Aortic smooth muscle cell (primary cell): ENCODE data around the gene POLG2. TPM values are rescaled to one million over a fixed set of nuclear protein-coding genes. Genes with fewer than 3 reads are reported as not detected.

Experiments
- total RNA-seq: library from RNA; depleted of rRNA; stranded (reverse); fragments of >200 nt; gene quantifications from 2 replicates; pipeline ENCODE4 v1.2.3, GENCODE V29; 2014

POLG2 gene
- total RNA-seq: 10.4 TPM in 2 replicates

DNA sequence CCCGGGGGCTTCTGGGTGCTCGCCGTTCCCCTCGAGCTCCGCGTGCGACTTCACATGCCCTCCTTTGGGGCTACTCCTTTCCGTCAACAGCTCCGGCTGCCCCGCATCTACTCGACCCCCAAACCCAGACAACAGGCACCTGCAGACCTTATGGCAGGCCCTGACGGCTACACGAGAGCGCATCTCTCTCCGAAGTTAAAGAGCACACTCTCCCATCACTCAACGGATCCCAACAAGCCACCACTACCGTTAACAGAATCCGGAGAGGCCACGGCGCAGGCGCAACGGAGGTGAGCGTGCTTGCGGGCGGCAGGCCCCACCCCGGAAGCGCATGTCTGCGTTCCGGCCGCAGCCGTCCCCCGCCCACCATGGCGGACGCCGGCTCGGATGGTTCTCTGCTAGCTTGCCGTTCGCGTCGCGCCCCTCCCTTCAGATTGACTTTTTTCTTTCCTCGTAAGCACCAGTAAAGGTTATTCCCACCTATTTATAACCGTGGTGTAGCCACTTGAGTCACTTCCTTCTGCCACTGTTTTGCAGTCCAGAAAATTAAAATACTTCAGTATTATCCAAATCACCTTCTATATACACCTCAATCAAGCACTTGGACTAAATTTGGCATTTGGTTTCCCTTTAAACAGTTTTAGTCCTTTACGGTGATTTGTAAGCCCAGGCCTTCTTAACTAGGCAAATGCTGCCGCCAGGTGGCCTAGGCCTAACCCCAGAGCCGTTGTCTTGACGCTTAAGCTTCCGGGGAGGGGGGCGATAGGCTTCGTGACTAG, at the start of gene POLG2:
TSS of gene POLG2 (minus strand) at position 269 of the 779 bp plus-strand sequence. CDS start at position 183, 86 bp downstream.

DNA sequence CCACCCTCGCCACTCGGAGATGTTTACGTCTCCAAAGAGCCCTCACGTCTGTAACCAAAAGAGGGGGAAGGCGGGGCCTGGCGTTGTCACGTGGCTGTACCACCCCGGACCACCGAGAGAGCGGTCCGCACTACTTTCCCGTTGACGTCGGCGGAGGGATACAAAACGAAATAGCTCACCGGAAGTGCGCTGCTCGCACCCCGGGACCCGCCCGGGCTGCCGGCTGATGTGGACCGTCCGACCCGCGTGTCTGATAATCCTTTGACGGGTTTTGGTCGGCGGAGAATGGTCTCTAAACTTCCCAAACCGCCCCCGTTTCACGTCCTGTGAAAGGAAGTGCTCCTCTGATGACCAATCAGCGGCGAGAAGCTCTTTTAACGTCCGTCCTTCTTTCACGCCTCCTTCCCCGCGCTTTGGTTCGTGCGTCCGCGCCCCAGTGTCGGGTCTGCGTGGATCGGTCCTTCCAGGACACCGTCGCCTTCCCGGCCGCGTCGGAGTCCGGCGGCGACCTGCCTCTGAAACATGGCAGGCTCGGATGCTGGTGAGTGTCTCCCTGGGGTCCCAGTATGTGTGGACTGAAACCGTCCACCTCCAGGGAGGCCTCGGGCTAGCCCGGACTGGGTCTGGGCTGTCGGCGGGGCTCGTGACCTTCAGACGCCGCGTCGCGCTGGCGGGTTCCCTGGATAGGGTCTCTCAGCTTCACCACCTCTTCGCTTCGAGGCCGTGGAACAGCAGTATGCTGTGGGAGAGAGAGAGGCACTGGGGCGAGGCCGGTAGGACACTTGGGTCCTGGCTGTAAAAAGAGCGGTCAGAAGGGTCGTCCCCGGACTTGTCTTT, 9.9 kb upstream of the POLG2 start, which contains the start of gene CEP95:
TSS of gene CEP95 (plus strand) at position 402 of the 837 bp plus-strand sequence. CDS start at position 523, 121 bp downstream.

DNA sequence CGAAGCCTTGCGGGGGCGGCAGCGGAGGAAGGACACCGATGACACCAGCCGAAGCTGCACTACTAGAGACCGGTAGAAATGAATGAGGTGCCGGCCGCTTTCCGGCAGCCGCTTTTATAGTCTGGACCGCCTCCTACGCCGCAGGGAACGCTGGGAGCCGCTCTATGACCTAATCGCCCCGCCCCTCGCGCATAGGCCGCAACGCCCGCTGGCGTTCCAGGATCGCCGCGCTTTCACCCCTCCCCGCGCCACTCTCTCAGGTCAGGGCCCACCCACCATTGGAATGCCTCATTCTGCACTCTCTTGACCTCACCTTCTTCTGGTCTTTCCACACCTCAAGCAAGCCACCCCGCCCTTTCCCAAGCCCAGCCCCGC, 9.3 kb upstream of the POLG2 start, which contains the start of gene DDX5:
TSS of gene DDX5 (minus strand) at position 89 of the 375 bp plus-strand sequence. CDS start 170 bp downstream, outside the sequence.

DNA sequence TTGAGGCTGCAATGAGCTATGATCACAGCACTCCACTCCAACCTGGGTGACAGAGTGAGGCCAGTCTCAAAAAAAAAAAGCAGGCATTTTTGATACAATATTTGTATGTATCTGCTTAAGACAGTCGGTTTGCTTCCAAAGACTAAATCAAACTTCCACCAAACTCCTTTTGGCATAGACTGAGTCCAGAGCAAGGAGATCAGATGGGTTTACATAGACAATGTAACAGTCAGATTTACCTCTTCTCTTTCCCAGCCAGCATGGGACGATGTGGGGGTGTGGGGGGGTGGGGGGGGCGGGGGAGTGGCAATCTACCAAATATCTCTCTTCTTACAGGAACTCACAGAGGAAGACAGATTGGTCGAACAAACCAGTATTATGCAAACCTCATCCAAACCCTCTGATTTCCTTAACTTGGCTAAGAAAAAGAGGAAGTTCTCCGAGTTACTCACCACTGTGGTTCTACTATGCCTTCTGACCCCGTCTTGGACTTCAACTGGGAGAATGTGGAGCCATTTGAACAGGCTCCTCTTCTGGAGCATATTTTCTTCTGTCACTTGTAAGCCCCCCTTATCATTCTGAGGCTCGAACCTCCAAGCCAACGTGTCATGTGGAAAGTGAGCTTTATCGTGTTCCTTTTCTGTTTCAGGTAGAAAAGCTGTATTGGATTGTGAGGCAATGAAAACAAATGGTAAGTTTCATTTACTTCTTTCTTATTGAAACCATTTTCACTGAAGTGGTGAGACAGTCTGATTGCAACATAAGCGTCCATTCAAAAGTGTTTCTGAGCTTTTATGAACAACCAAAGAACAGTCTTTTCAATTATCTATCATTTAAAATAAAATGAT, 48.0 kb downstream of the POLG2 start, which contains the start of gene MILR1:
TSS of gene MILR1 (plus strand) at position 451 of the 848 bp plus-strand sequence. CDS start at position 505, 54 bp downstream.

Other genes with a start within 250 kb of the POLG2 start
- 26.0 and 32.9 TPM in 2 replicates for gene TEX2, start 233.8 kb downstream of the POLG2 start, total RNA-seq
- 10.2 and 24.4 TPM in 2 replicates for gene PECAM1, start 106.2 kb downstream of the POLG2 start, total RNA-seq
- gene MILR1, start 47.9 kb downstream of the POLG2 start, total RNA-seq: 16.3 and 18.9 TPM in 2 replicates
- gene DDX5, start 9.2 kb upstream of the POLG2 start, total RNA-seq: 428 and 621 TPM in 2 replicates
- 21.7 and 28.8 TPM in 2 replicates for gene CEP95, start 9.9 kb upstream of the POLG2 start, total RNA-seq
- 78.5 and 81.0 TPM in 2 replicates for gene SMURF2, start 165.3 kb upstream of the POLG2 start, total RNA-seq